PC-9 (cell line): ENCODE results near the gene AGBL3.

Experiments used
- EZH2 ChIP-seq: fragments of 200-600 bp; sonication (generic); IDR thresholded peaks from 2 replicates; pipeline ENCODE4 v1.8.0; 2017; ENCODE audit warnings: antibody characterized with exemption, low read depth
- TF ChIP-seq, protein P1 (sequence below): fragments of 200-600 bp; sonication (generic); conservative IDR thresholded peaks from 2 replicates; pipeline ENCODE4 v1.6.1; 2017; ENCODE audit warnings: mixed run types, antibody characterized with exemption, mild to moderate bottlenecking, moderate library complexity

DNA sequence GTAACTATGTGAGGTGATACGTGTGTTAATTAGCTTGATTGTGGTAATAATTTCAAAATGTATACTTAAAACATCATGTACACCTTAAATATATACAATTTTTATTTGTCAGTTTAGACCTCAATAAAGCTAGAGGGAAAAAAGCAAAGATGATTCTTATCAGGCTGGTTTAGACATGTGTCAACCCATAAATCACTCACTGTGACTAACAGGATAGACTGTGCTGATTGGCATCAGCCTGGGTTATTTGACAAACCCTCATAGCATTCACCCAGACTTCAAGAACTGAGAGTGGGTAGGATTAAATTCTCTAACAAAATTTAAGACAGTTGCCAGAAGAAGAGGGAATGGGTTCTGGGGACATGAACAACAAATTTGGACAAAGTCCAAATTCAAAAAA is 87.8 kb downstream of the AGBL3 start:
- TF ChIP-seq, protein P1, sequence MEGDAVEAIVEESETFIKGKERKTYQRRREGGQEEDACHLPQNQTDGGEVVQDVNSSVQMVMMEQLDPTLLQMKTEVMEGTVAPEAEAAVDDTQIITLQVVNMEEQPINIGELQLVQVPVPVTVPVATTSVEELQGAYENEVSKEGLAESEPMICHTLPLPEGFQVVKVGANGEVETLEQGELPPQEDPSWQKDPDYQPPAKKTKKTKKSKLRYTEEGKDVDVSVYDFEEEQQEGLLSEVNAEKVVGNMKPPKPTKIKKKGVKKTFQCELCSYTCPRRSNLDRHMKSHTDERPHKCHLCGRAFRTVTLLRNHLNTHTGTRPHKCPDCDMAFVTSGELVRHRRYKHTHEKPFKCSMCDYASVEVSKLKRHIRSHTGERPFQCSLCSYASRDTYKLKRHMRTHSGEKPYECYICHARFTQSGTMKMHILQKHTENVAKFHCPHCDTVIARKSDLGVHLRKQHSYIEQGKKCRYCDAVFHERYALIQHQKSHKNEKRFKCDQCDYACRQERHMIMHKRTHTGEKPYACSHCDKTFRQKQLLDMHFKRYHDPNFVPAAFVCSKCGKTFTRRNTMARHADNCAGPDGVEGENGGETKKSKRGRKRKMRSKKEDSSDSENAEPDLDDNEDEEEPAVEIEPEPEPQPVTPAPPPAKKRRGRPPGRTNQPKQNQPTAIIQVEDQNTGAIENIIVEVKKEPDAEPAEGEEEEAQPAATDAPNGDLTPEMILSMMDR = no peak
- TF ChIP-seq EZH2 = no peak
